Spleen (tissue), 11 donors: Measurements from ENCODE around the gene LRFN2. TPM values are rescaled to one million over a fixed set of nuclear protein-coding genes. Genes with fewer than 3 reads are reported as not detected.

Experiments used
- DNase-seq: peaks from one replicate; pipeline ENCODE4 v3.0.0-alpha.2; 2020
- H3K27ac ChIP-seq, 8 donors: fragments of 200-600 bp; sonication (generic) in 7 of 8; 1 replicate in 4 of 8; 2 replicates in 4 of 8; pipeline versions ENCODE4 v1.5.0 to v1.8.0; 2016 to 2021; ENCODE audit warnings: inconsistent platforms in 4 of 8, mild to moderate bottlenecking in 4 of 8, moderate library complexity in 1 of 8
- H3K27me3 ChIP-seq, 7 donors: fragments of 200-600 bp; sonication (generic) in 6 of 7; replicated peaks in 1 of 7; 1 replicate in 4 of 7; 2 replicates in 3 of 7; pipeline versions ENCODE4 v1.5.0 to v1.8.0; 2016 to 2021; ENCODE audit warnings: inconsistent platforms in 3 of 7, mild to moderate bottlenecking in 1 of 7
- H3K36me3 ChIP-seq, 6 donors: fragments of 200-600 bp; sonication (generic) in 5 of 6; 1 replicate in 4 of 6; 2 replicates in 2 of 6; pipeline versions ENCODE4 v1.5.0 to v1.8.0; 2016 to 2021; ENCODE audit warnings: inconsistent platforms in 2 of 6
- H3K4me1 ChIP-seq, 6 donors: fragments of 200-600 bp; sonication (generic) in 5 of 6; 1 replicate in 3 of 6; 2 replicates in 3 of 6; pipeline versions ENCODE4 v1.5.0 to v1.8.0; 2016 to 2021; ENCODE audit warnings: inconsistent platforms in 3 of 6
- H3K4me3 ChIP-seq, 8 donors: fragments of 200-600 bp; sonication (generic) in 7 of 8; 1 replicate in 4 of 8; 2 replicates in 4 of 8; pipeline versions ENCODE4 v1.5.0 to v1.8.0; 2016 to 2021; ENCODE audit warnings: inconsistent platforms in 4 of 8, mild to moderate bottlenecking in 4 of 8, moderate library complexity in 2 of 8
- H3K9me3 ChIP-seq, 8 donors: fragments of 200-600 bp; sonication (generic) in 7 of 8; 1 replicate in 4 of 8; 2 replicates in 4 of 8; pipeline versions ENCODE4 v1.5.0 to v1.8.0; 2016 to 2021; ENCODE audit warnings: inconsistent platforms in 4 of 8
- CTCF ChIP-seq, 11 experiments: fragments of 200-600 bp in 7 of 11; fragments of 450-650 bp in 4 of 11; sonication (generic) in 4 of 11; IDR thresholded peaks in 8 of 11; conservative IDR thresholded peaks in 3 of 11; 1 replicate in 7 of 11; 2 replicates in 4 of 11; pipeline versions ENCODE4 v1.4.0 to v1.8.0; 2016 to 2021; ENCODE audit warnings: antibody characterized with exemption in 11 of 11, inconsistent platforms in 4 of 11, mild to moderate bottlenecking in 1 of 11
- POLR2A ChIP-seq, 3 donors: fragments of 450-650 bp; IDR thresholded peaks; one replicate each; pipeline ENCODE4 v1.5.1; 2017; ENCODE audit warnings: antibody characterized with exemption in 3 of 3, mild to moderate bottlenecking in 1 of 3
- POLR2AphosphoS5 ChIP-seq, 3 donors: sonication (generic); formaldehyde crosslinking; IDR thresholded peaks; one replicate each; pipeline ENCODE4 v1.5.1; 2017; ENCODE audit warnings: antibody characterized with exemption in 3 of 3
- WGBS, 5 donors: extraction: QIAGEN DNeasy Blood & Tissue Kit in 3 of 5; methylation state at CpG; one replicate each; pipeline versions ENCODE4 v1.1.5 to v1.1.7; 2013 to 2018; 5-methylcytosine and 5-hydroxymethylcytosine counted together
- intact Hi-C: fragments of 100-400 bp; cut with DNase I; formaldehyde crosslinking; loops from one replicate; pipeline ENCODE4 v1.15.0; 2023; ENCODE audit warnings: low total_unique reads
- polyA plus RNA-seq, 3 donors: library from polyadenylated mRNA; stranded (reverse); fragments of 200-250 nt; gene quantifications; one replicate each; pipeline ENCODE4 v1.2.1, GENCODE V29; 2013
- total RNA-seq, 7 donors: library from RNA; depleted of rRNA in 3 of 7; stranded (reverse); fragments of >200 nt in 3 of 7; fragmentation: NEBNext Ultra II Directional in 4 of 7; extraction: Animal tissue kit (Norgen Biotek cat#: 25700) in 4 of 7; gene quantifications; one replicate each; pipeline versions ENCODE4 v1.1.0 to v1.2.1, GENCODE V29; 2016 to 2021
- donor health status: healthy with polysubstance abuse.
- donor health status: DM: no; HTN: no; CAD: no; lungs with moderate emphysema.
- donor health status: DM: no; HTN: no; CAD: no.
- donor health status: Bipolar disorder and iron deficiency.
- donor health status: healthy.
- donor health status: DM: no; HTN: no; CAD: no.
- donor health status: DM: yes; HTN: yes; CAD: no.

LRFN2 gene
- total and polyA plus RNA-seq, 10 donors, result 0.05 to 6.0 (median 1.3) TPM

GRCh38 chr6:40397287-40398033, 189.7 kb downstream of the LRFN2 start:
- DNase-seq, result no peak
- intact Hi-C loops, result no loop called here
- no peak for TF ChIP-seq POLR2AphosphoS5 (IDR thresholded peaks at IDR 0.05)
- no peak for TF ChIP-seq CTCF (IDR thresholded peaks at IDR 0.05 in 8 of 11, conservative IDR thresholded peaks at IDR 0.05 in 3 of 11)

GRCh38 chr6:40395698-40396076, 191.5 kb downstream of the LRFN2 start:
- Histone ChIP-seq H3K9me3 (no peaks in the 10 kb centered on the region), H3K36me3 (no peaks in the 10 kb centered on the region), H3K4me3 (no peak overlapping the region), H3K27me3 (peaks cover 0 to 18% (median 0%) of the 10 kb centered on the region in 7 donors), H3K4me1 (peaks cover 0 to 4% (median 0%) of the 10 kb centered on the region in 6 donors), H3K27ac (no peak overlapping the region)
- TF ChIP-seq CTCF (IDR thresholded peaks at IDR 0.05 in 8 of 11, conservative IDR thresholded peaks at IDR 0.05 in 3 of 11) (no peak), POLR2A (IDR thresholded peaks at IDR 0.05) (no peak), POLR2AphosphoS5 (IDR thresholded peaks at IDR 0.05) (no peak)
- DNase-seq, result no peak
- intact Hi-C loops, result no loop called here
- 78 to 95% (median 88%) methylated on average over 4 of the region's 4 CpGs for WGBS, 5 donors

More at GRCh38 chr6:40397287-40398033, 189.7 kb downstream of the LRFN2 start:
- Histone ChIP-seq H3K4me1 (peaks cover 0 to 4% (median 0%) of the 10 kb centered on the region in 6 donors), H3K27me3 (peaks cover 0 to 3% (median 0%) of the 10 kb centered on the region in 7 donors), H3K9me3 (no peaks in the 10 kb centered on the region), H3K36me3 (no peaks in the 10 kb centered on the region), H3K4me3 (no peak overlapping the region), H3K27ac (no peak overlapping the region)
- WGBS, 5 donors, result 88 to 99% (median 90%) methylated on average over 6 of the region's 6 CpGs

- H3K36me3 ChIP-seq, result no peaks in the 10 kb centered on the region
- no peak overlapping the region for H3K27ac ChIP-seq
- intact Hi-C loops, result no loop called here
- no peak for DNase-seq
- no peak for TF ChIP-seq POLR2AphosphoS5 (IDR thresholded peaks at IDR 0.05)
- TF ChIP-seq POLR2A (IDR thresholded peaks at IDR 0.05), result no peak
- no peak for TF ChIP-seq CTCF (IDR thresholded peaks at IDR 0.05 in 8 of 11, conservative IDR thresholded peaks at IDR 0.05 in 3 of 11)
- WGBS, 5 donors, result 60 to 80% (median 65%) methylated on average over 3 to 5 of the region's 5 CpGs
- no peak overlapping the region for H3K4me3 ChIP-seq
- peaks cover 0 to 23% (median 0%) of the 10 kb centered on the region in 7 donors for H3K27me3 ChIP-seq
- H3K9me3 ChIP-seq, result no peaks in the 10 kb centered on the region
- peaks cover 0 to 4% (median 0%) of the 10 kb centered on the region in 6 donors for H3K4me1 ChIP-seq
Measured at GRCh38 chr6:40395066-40395697, 192.0 kb downstream of the LRFN2 start.

- Histone ChIP-seq H3K4me3 (no peak overlapping the region), H3K9me3 (no peaks in the 10 kb centered on the region), H3K27me3 (peaks cover 0 to 24% (median 0%) of the 10 kb centered on the region in 7 donors), H3K4me1 (peaks cover 0 to 4% (median 0%) of the 10 kb centered on the region in 6 donors), H3K27ac (no peak overlapping the region), H3K36me3 (no peaks in the 10 kb centered on the region)
- 90 to 100% (median 94%) methylated on average over 1 of the region's 1 CpG for WGBS, 5 donors
- no peak for DNase-seq
- TF ChIP-seq CTCF (IDR thresholded peaks at IDR 0.05 in 8 of 11, conservative IDR thresholded peaks at IDR 0.05 in 3 of 11), result no peak
- no peak for TF ChIP-seq POLR2AphosphoS5 (IDR thresholded peaks at IDR 0.05)
- no peak for TF ChIP-seq POLR2A (IDR thresholded peaks at IDR 0.05)
- intact Hi-C loops, result no loop called here
Measured at GRCh38 chr6:40394381-40394780, 192.8 kb downstream of the LRFN2 start.
